ENCODE data around the gene CPN1. TPM values are rescaled to one million over a fixed set of nuclear protein-coding genes. Genes with fewer than 3 reads are reported as not detected.

Gene CPN1
- total and polyA plus RNA-seq, 10 of the 15 experiments (the other 5 are each of a cell fraction or from before 2014, with no cell fraction given), result 0.03 to 0.10 TPM; not detected in 8

- TF ChIP-seq, protein P1, sequence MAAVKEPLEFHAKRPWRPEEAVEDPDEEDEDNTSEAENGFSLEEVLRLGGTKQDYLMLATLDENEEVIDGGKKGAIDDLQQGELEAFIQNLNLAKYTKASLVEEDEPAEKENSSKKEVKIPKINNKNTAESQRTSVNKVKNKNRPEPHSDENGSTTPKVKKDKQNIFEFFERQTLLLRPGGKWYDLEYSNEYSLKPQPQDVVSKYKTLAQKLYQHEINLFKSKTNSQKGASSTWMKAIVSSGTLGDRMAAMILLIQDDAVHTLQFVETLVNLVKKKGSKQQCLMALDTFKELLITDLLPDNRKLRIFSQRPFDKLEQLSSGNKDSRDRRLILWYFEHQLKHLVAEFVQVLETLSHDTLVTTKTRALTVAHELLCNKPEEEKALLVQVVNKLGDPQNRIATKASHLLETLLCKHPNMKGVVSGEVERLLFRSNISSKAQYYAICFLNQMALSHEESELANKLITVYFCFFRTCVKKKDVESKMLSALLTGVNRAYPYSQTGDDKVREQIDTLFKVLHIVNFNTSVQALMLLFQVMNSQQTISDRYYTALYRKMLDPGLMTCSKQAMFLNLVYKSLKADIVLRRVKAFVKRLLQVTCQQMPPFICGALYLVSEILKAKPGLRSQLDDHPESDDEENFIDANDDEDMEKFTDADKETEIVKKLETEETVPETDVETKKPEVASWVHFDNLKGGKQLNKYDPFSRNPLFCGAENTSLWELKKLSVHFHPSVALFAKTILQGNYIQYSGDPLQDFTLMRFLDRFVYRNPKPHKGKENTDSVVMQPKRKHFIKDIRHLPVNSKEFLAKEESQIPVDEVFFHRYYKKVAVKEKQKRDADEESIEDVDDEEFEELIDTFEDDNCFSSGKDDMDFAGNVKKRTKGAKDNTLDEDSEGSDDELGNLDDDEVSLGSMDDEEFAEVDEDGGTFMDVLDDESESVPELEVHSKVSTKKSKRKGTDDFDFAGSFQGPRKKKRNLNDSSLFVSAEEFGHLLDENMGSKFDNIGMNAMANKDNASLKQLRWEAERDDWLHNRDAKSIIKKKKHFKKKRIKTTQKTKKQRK (IDR thresholded peaks at IDR 0.05; ENCODE audit: low read depth, low read length), result no peak
- no peak for TF ChIP-seq ZNF384 (IDR thresholded peaks at IDR 0.05; ENCODE audit: borderline replicate concordance, low read depth, low read length)
- no peak for TF ChIP-seq MTA3 (IDR thresholded peaks at IDR 0.05; ENCODE audit: borderline replicate concordance, low read length)
These were observed 56.9 kb downstream of the CPN1 start (continued) for GRCh38 chr10:100024748-100025147.

DNA sequence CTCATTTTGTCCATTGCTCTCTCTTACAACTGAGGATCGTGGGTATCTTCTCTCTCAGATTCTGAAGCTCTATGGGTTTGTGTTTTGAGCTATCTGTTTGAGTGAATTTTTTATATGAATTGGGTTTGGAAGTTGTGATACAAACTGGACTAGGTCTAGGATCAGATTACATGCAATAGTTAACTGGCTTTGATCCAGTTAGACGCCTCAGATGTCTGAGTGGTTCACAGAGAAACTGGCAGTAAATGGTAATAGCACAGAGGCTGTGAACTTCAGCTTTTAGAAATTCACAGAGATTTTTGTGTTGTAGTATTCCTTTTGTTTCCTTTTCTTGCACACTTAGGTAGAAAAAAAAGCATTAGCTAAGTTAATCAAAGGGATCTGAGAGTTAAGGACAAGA lies 59.3 kb downstream of the CPN1 start:
- WGBS (ENCODE audit: insufficient coverage, insufficient replicate concordance, low lambda C conversion rate, missing lambda C conversion rate), result 93% methylated on average over 2 of the region's 2 CpGs
- Histone ChIP-seq H2AFZ (ENCODE audit: control insufficient read depth, low read depth, low read length) (no peak overlapping the region), H3K36me3 (ENCODE audit: control insufficient read depth in 2 of 2, insufficient read depth in 2 of 2, low read length in 1 of 2) (no peaks in the 10 kb centered on the region), H4K20me1 (ENCODE audit: control insufficient read depth, insufficient read depth) (no peaks in the 10 kb centered on the region), H3K27ac (ENCODE audit: control insufficient read depth, insufficient read depth) (peak overlapping the region; percentile 31; the same call in 1 of the 2 replicates), H3K4me2 (ENCODE audit: control insufficient read depth, insufficient read depth) (no peak overlapping the region), H3K9ac (ENCODE audit: control insufficient read depth, insufficient read depth, low read length) (no peak overlapping the region), H3K4me1 (ENCODE audit: control insufficient read depth, insufficient read depth, low read length) (peaks cover 22% of the 10 kb centered on the region), H3K9me3 (replicated peaks; ENCODE audit: control insufficient read depth, insufficient read depth, low read length) (no peaks in the 10 kb centered on the region; the same call in 2 of the 3 replicates), H3K27me3 (replicated peaks in 1 of 2; ENCODE audit: control insufficient read depth in 2 of 2, insufficient read depth in 2 of 2, low read length in 1 of 2) (no peaks in the 10 kb centered on the region), H3K79me2 (ENCODE audit: control insufficient read depth, insufficient read depth, low read length) (no peaks in the 10 kb centered on the region), H3K4me3 (no peak overlapping the region)
- TF ChIP-seq ZNF24 (IDR thresholded peaks at IDR 0.05) (no peak), EZH2 (IDR thresholded peaks at IDR 0.05; ENCODE audit: borderline replicate concordance, control insufficient read depth, low read depth, low read length) (no peak), POLR2A (IDR thresholded peaks at IDR 0.05; ENCODE audit: low read depth, low read length) (no peak), FOXM1 (IDR thresholded peaks at IDR 0.05; ENCODE audit: low read depth, low read length) (no peak)
- ATAC-seq, result no peak
- ChIA-PET SMC1A (ENCODE audit: uncharacterized antibody, unreplicated experiment) (interaction anchor here (0.6 to 6.3 kb wide), 7 partner anchors 8 to 46 kb away, joined by 4 to 54 read pairs (median 14); partner anchors contain the start of gene DNMBP), POLR2A (interaction anchor here (0.9 to 1.7 kb wide), 3 partner anchors 11 to 27 kb away, joined by 3 read pairs; no protein-coding TSS in a partner anchor), CTCF (interaction anchor here (1.0 to 3.0 kb wide), 9 partner anchors 12 to 176 kb away, joined by 4 to 33 read pairs (median 6); no protein-coding TSS in a partner anchor), RAD21 (ENCODE audit: unreplicated experiment) (interaction anchor here (2.1 to 2.5 kb wide), 3 partner anchors 13 to 176 kb away, joined by 11 to 14 read pairs (median 11); partner anchors contain the start of gene DNMBP)
- in situ Hi-C loops (cut with MboI), result no loop called here
- intact Hi-C loops (cut with micrococcal nuclease; ENCODE audit: unreplicated experiment), result no loop called here
- DNase-seq (ENCODE audit: low read depth, low spot score), result no peak
- FAIRE-seq, result no peak
- BruUV-seq (replicated peaks), result no TSS peak

Data from GM12878 (cell line).